ENCODE data around the gene JAK3.

DNA sequence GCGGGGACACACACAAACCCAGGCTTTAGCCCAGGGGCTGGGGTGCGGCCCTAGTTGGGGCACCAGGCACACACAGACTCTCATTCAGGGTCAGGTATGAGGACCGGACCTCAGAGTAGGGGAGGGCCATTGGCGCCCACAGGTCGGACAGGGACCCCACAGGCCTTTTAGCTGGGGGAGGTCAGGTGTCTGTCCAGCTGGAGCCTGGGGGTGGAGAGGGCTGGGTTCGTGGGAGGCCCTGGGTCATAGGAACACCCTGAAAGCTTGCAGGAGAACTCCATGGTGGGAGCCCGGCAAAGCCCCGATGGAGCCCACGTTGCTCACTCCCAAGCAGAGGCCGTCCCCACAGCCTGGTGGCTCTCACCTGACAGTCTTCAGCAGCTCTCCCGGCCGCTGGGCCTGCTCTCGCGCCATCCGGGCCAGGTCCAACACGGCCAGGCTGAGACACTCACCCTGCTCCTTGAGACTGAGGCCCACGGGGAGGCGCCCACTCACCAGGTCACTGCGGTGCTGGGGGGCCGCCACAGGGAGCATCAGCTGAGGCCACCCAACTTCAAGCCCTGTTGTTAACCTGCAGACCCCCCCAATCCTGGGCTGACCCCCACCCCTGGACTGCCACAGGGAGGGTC is 5.0 kb downstream of the JAK3 start:
- TF ChIP-seq, protein P1, sequence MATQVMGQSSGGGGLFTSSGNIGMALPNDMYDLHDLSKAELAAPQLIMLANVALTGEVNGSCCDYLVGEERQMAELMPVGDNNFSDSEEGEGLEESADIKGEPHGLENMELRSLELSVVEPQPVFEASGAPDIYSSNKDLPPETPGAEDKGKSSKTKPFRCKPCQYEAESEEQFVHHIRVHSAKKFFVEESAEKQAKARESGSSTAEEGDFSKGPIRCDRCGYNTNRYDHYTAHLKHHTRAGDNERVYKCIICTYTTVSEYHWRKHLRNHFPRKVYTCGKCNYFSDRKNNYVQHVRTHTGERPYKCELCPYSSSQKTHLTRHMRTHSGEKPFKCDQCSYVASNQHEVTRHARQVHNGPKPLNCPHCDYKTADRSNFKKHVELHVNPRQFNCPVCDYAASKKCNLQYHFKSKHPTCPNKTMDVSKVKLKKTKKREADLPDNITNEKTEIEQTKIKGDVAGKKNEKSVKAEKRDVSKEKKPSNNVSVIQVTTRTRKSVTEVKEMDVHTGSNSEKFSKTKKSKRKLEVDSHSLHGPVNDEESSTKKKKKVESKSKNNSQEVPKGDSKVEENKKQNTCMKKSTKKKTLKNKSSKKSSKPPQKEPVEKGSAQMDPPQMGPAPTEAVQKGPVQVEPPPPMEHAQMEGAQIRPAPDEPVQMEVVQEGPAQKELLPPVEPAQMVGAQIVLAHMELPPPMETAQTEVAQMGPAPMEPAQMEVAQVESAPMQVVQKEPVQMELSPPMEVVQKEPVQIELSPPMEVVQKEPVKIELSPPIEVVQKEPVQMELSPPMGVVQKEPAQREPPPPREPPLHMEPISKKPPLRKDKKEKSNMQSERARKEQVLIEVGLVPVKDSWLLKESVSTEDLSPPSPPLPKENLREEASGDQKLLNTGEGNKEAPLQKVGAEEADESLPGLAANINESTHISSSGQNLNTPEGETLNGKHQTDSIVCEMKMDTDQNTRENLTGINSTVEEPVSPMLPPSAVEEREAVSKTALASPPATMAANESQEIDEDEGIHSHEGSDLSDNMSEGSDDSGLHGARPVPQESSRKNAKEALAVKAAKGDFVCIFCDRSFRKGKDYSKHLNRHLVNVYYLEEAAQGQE (IDR thresholded peaks at IDR 0.05; ENCODE audit: insufficient read depth in 1 of 2, low read depth in 2 of 2, low read length in 2 of 2), result no peak
- TF ChIP-seq TAF1 (IDR thresholded peaks at IDR 0.05; ENCODE audit: borderline replicate concordance, insufficient read depth, low read length) (no peak), POLR2AphosphoS5 (IDR thresholded peaks at IDR 0.05; ENCODE audit: low read depth, low read length) (no peak; the same call in 1 of the 2 replicates), SIN3A (IDR thresholded peaks at IDR 0.05; ENCODE audit: borderline replicate concordance, insufficient read depth, low read length) (no peak)

Measured in PFSK-1 (cell line).